IMR-90 (cell line): ENCODE data around the gene VRK2. TPM values are rescaled to one million over a fixed set of nuclear protein-coding genes. Genes with fewer than 3 reads are reported as not detected.

Experiments
- ATAC-seq: fragments of 200-7000 bp; cut with Tn5 transposase; 2 replicates; pipeline ENCODE4 v1.9.1; 2020; ENCODE audit warnings: low read depth, mild to moderate bottlenecking, moderate library complexity
- BruUV-seq: library from RNA; stranded (reverse); fragments of 400-500 nt; replicated peaks from 2 replicates; lab custom pipeline; 2021; lab: Mats Ljungman, UMichigan
- CTCF ChIA-PET: fragments of 300-600 bp; formaldehyde crosslinking; extraction: SDS; loops from one replicate; lab custom pipeline; 2021; ENCODE audit warnings: antibody characterized with exemption; lab: Yijun Ruan, JAX
- POLR2A ChIA-PET: fragments of 300-600 bp; sonication (Branson Sonifier 250); formaldehyde crosslinking; loops from one replicate; lab custom pipeline; 2022; ENCODE audit warnings: antibody characterized with exemption; ENCODE audit not compliant: unreplicated experiment; lab: Charles Lee
- DNase-seq: peaks from one replicate; pipeline ENCODE4 v3.0.0; 2013
- H2AFZ ChIP-seq: replicated peaks from 2 replicates; pipeline ENCODE3; 2013; ENCODE audit warnings: low read length, mild to moderate bottlenecking; ENCODE audit not compliant: poor library complexity
- H2AK5ac ChIP-seq: 2 replicates; pipeline ENCODE4 v1.6.1; 2013; ENCODE audit warnings: low read depth, low read length, inconsistent platforms
- H2AK9ac ChIP-seq: replicated peaks from 2 replicates; pipeline ENCODE3; 2013; ENCODE audit warnings: mild to moderate bottlenecking, low read depth, low read length, moderate library complexity; ENCODE audit not compliant: poor library complexity
- H2BK120ac ChIP-seq: 2 replicates; pipeline ENCODE4 v1.6.1; 2013; ENCODE audit warnings: low read depth, low read length, inconsistent platforms
- H2BK15ac ChIP-seq: 3 replicates; pipeline ENCODE4 v1.6.1; 2013; ENCODE audit warnings: low read depth, low read length, inconsistent platforms
- H2BK20ac ChIP-seq: 2 replicates; pipeline ENCODE4 v1.6.1; 2013; ENCODE audit warnings: low read depth, mild to moderate bottlenecking, inconsistent platforms, low read length, moderate library complexity
- H2BK5ac ChIP-seq: 2 replicates; pipeline ENCODE4 v1.6.1; 2013; ENCODE audit warnings: mild to moderate bottlenecking, low read depth, low read length, inconsistent platforms; ENCODE audit not compliant: poor library complexity, severe bottlenecking
- H3K14ac ChIP-seq: replicated peaks from 2 replicates; pipeline ENCODE4 v1.6.1; 2013; ENCODE audit warnings: low read depth, low read length, inconsistent platforms
- H3K18ac ChIP-seq: 2 replicates; pipeline ENCODE4 v1.6.1; 2013; ENCODE audit warnings: low read depth, low read length, control low read depth
- H3K23ac ChIP-seq: 2 replicates; pipeline ENCODE4 v1.6.1; 2013; ENCODE audit warnings: low read depth, low read length, inconsistent platforms
- H3K27ac ChIP-seq: 2 replicates; pipeline ENCODE4 v1.5.1; 2013; ENCODE audit warnings: mild to moderate bottlenecking, control low read depth, low read length; ENCODE audit not compliant: insufficient read depth
- H3K27me3 ChIP-seq: 2 replicates; pipeline ENCODE4 v1.6.1; 2013; ENCODE audit warnings: low read length; ENCODE audit not compliant: control insufficient read depth, insufficient read depth
- H3K36me3 ChIP-seq: 2 replicates; pipeline ENCODE4 v1.6.1; 2013; ENCODE audit warnings: low read length, mixed read lengths; ENCODE audit not compliant: control insufficient read depth, insufficient read depth
- H3K4ac ChIP-seq: 2 replicates; pipeline ENCODE4 v1.6.1; 2013; ENCODE audit warnings: low read depth, low read length, inconsistent platforms
- H3K4me1 ChIP-seq: 2 replicates; pipeline ENCODE4 v1.6.1; 2013; ENCODE audit warnings: low read length, mixed read lengths; ENCODE audit not compliant: control insufficient read depth, insufficient read depth
- H3K4me2 ChIP-seq: 2 replicates; pipeline ENCODE4 v1.6.1; 2013; ENCODE audit warnings: low read depth, mild to moderate bottlenecking, control low read depth, low read length, moderate library complexity
- H3K4me3 ChIP-seq: 2 replicates; pipeline ENCODE4 v1.5.1; 2013; ENCODE audit warnings: low read depth, mild to moderate bottlenecking, control low read depth, low read length, moderate library complexity; ENCODE audit not compliant: insufficient read depth
- H3K56ac ChIP-seq: 2 replicates; pipeline ENCODE4 v1.6.1; 2013; ENCODE audit warnings: low read length, inconsistent platforms; ENCODE audit not compliant: insufficient read depth; ENCODE audit errors: extremely low read depth
- H3K79me1 ChIP-seq, 2 experiments: 2 replicates each; pipeline ENCODE4 v1.6.1; 2013; ENCODE audit warnings: low read length in 2 of 2, inconsistent platforms in 1 of 2, low read depth in 1 of 2
- H3K9ac ChIP-seq: 2 replicates; pipeline ENCODE4 v1.6.1; 2013; ENCODE audit warnings: low read depth, low read length, control low read depth
- H3K9me1 ChIP-seq: 2 replicates; pipeline ENCODE4 v1.6.1; 2013; ENCODE audit warnings: low read length, inconsistent platforms; ENCODE audit not compliant: insufficient read depth
- H3K9me3 ChIP-seq: 2 replicates; pipeline ENCODE4 v1.6.1; 2013; ENCODE audit warnings: low read length; ENCODE audit not compliant: control insufficient read depth, insufficient read depth
- H4K20me1 ChIP-seq: 2 replicates; pipeline ENCODE4 v1.6.1; 2013; ENCODE audit warnings: low read length, inconsistent platforms; ENCODE audit not compliant: insufficient read depth
- H4K5ac ChIP-seq: 2 replicates; pipeline ENCODE4 v1.6.1; 2013; ENCODE audit warnings: mild to moderate bottlenecking, low read depth, low read length, control low read depth
- H4K8ac ChIP-seq, 2 experiments: 2 replicates each; pipeline ENCODE4 v1.6.1; 2013; ENCODE audit warnings: low read depth in 2 of 2, low read length in 2 of 2, control low read depth in 1 of 2, inconsistent platforms in 1 of 2
- H4K91ac ChIP-seq: 2 replicates; pipeline ENCODE4 v1.6.1; 2013; ENCODE audit warnings: low read depth, low read length, inconsistent platforms; ENCODE audit not compliant: insufficient read depth
- NFE2L2 ChIP-seq: fragments of 150-350 bp; IDR thresholded peaks from 2 replicates; pipeline ENCODE4 v1.6.1; 2016; ENCODE audit warnings: low read depth, mild to moderate bottlenecking, low read length
- SMC3 ChIP-seq: fragments of 150-350 bp; IDR thresholded peaks from 2 replicates; pipeline ENCODE4 v1.6.1; 2016; ENCODE audit warnings: low read depth, mild to moderate bottlenecking, antibody characterized with exemption, low read length, moderate library complexity
- dilution Hi-C: fragments of 300-500 bp; cut with HindIII; formaldehyde crosslinking; loops from one replicate; pipeline ENCODE4 v1.14.3; 2018; ENCODE audit warnings: low sequenced_read_pairs; ENCODE audit not compliant: unreplicated experiment
- in situ Hi-C: fragments of 300-500 bp; cut with MboI; formaldehyde crosslinking; loops from 3 replicates; pipeline ENCODE4 v1.14.3; 2019; ENCODE audit warnings: low sequenced_read_pairs, inconsistent platforms, mixed read lengths
- intact Hi-C: fragments of 100-400 bp; cut with micrococcal nuclease; formaldehyde crosslinking; loops from 2 replicates; pipeline ENCODE4 v1.10.0; 2022
- polyA plus RNA-seq, 3 experiments: library from polyadenylated mRNA; depleted of rRNA; stranded (reverse); fragments of >200 nt; gene quantifications; 2 replicates each; pipeline ENCODE4 v1.2.3, GENCODE V29; 2012; ENCODE audit warnings: low replicate concordance in 1 of 3
- total RNA-seq: library from RNA; depleted of rRNA; stranded (reverse); fragments of >200 nt; gene quantifications from 2 replicates; pipeline ENCODE4 v1.2.3, GENCODE V29; 2012

The VRK2 gene
- total and polyA plus RNA-seq, 2 of the 4 experiments (the other 2 are of a cell fraction), result 12.2 to 22.8 TPM

DNA sequence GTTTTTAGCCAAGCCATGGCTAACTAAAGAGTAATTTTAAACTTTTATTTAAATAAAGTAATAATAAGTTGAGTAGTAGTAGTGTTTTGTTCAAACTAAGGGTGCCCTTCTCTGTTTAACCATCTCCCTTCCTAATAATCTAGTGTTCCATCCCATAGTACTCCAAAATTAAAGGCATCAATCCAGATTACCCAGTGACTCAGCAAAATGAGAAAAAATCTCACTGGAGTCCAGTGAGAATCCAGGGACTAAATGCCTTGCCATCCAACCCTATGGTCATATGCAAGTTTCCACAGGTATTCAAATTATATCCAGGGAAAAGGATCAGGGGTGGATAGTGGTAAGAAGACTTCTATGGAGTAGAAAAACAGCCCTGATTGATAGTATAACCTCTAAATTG, 19.6 kb upstream of the VRK2 start:
- CTCF ChIA-PET, result no interaction called here
- Histone ChIP-seq H3K79me1 (no peaks in the 10 kb centered on the region), H2AK9ac (no peak overlapping the region), H3K27ac (no peak overlapping the region), H4K20me1 (no peaks in the 10 kb centered on the region), H2BK20ac (no peak overlapping the region), H3K9me1 (0 out of 2 replicates have a peak, but pooled peaks cover 3% of the 10 kb centered on the region), H3K4me2 (no peak overlapping the region), H4K5ac (no peak overlapping the region), H3K36me3 (no peaks in the 10 kb centered on the region), H2BK120ac (no peak overlapping the region), H3K56ac (no peak overlapping the region), H2AFZ (no peak overlapping the region), H3K4ac (no peak overlapping the region), H3K4me1 (peaks cover 4% of the 10 kb centered on the region), H2BK15ac (no peak overlapping the region; the same call in 2 of the 3 replicates), H2BK5ac (no peak overlapping the region), H2AK5ac (no peak overlapping the region), H3K4me3 (no peak overlapping the region), H3K23ac (no peak overlapping the region), H3K9me3 (no peaks in the 10 kb centered on the region; the same call in 1 of the 2 replicates), H4K8ac (no peak overlapping the region), H3K14ac (no peak overlapping the region), H3K9ac (no peak overlapping the region), H4K91ac (no peak overlapping the region), H3K18ac (no peak overlapping the region), H3K27me3 (no peaks in the 10 kb centered on the region)
- TF ChIP-seq NFE2L2 (peak; percentile 79), SMC3 (no peak)
- DNase-seq (no peak), ATAC-seq (no peak)
- intact Hi-C loops, result no loop called here
- POLR2A ChIA-PET, result no interaction called here
- dilution Hi-C loops, result no loop called here
- in situ Hi-C loops, result no loop called here
- BruUV-seq, result no TSS peak
